ENCODE measurements around the gene ACBD4.
A peak's percentile ranks its signal among the peaks of the same experiment; 100 is the strongest.

Gene ACBD4

DNA sequence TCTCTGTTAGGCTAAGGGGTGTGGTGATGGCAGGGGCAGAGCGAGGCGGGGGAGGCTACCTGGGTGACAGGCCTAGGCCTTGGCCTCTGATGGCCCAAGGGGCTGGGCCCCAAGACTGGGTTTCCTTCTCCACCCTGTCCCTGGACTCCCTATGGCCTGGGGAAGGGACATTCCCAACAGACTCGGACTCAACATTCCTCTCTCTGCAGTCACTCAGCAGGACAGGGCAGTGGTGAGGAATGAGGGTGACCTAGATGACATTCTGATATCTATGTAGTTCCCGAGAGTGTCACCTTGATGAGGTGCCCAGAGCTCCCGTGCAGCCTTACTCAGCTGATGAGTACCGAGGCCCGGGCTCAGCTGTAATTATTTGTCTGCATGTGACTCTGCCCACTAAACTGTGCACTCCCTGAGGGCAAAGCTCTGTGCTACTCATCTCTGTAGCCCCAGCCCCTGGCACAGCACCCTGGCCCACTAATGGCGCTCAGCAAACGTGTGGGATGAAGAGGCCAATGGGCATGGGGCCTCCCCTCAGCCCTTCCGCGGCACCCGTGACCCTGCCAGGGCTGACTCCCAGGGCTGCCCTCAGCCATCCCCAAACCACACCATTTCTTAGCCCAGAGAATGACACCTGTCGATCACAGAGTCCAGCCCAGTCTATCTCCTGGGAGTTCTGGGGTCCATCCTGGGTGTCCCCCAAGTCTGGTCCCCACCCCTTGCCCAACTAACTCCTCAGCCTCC is 5.4 kb upstream of the ACBD4 start:
- no peak for DNase-seq (ENCODE audit: low read depth)
- TF ChIP-seq, protein P1, sequence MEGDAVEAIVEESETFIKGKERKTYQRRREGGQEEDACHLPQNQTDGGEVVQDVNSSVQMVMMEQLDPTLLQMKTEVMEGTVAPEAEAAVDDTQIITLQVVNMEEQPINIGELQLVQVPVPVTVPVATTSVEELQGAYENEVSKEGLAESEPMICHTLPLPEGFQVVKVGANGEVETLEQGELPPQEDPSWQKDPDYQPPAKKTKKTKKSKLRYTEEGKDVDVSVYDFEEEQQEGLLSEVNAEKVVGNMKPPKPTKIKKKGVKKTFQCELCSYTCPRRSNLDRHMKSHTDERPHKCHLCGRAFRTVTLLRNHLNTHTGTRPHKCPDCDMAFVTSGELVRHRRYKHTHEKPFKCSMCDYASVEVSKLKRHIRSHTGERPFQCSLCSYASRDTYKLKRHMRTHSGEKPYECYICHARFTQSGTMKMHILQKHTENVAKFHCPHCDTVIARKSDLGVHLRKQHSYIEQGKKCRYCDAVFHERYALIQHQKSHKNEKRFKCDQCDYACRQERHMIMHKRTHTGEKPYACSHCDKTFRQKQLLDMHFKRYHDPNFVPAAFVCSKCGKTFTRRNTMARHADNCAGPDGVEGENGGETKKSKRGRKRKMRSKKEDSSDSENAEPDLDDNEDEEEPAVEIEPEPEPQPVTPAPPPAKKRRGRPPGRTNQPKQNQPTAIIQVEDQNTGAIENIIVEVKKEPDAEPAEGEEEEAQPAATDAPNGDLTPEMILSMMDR (IDR thresholded peaks at IDR 0.05; ENCODE audit: control insufficient read depth, extremely low read depth, insufficient read depth) = no peak
- no peak overlapping the region for H3K4me3 ChIP-seq (ENCODE audit: low read depth, low read length)

DNA sequence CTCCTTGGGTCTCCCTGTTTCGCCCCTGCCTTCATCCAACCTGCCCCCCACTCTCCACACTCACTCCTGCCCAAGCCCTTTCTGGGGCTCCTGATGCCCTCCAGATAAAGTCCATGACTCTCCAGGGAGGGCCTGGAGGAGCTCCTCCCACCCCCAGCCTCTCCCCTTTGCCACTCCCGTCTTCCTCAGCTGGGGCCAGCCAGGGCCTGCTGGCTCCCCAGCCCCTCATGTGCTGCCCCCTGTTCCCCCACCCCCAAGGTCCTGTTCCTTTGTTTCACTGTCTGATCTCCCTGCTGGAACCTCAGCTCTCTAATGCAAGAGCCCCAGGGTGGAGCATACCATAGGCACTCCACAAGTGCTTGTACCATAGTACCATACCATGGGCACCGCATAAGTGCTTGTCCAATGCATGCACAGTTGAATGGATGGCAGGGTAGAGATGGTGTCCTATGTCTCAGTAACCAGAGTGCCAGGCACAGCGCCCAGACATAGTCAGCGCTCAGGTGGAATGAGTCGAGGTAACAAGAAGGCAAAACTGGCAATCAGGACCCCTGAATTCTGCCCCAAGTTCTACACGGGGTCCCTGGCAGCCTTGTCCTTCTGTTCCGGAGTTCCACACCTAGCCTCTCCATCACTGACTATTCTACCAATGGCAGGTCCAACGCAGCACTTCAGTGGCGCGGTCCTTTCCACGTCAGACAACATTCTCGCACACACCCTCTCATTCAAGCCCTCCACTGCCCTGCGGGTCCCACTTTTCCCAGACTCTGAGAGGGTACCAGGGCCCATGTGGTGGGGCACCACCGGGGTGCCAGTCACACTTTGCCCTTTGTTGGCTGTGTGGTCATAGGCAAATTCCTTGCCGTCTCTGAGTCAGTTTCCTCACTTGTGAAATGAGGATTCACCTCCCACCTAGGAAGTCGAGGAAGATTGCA is 4.5 kb upstream of the ACBD4 start:
- H3K4me3 ChIP-seq (ENCODE audit: low read depth, low read length) = 0 out of 2 replicates have a peak overlapping the region, but pooled peaks have one; percentile 66
- DNase-seq (ENCODE audit: low read depth) = no peak

DNA sequence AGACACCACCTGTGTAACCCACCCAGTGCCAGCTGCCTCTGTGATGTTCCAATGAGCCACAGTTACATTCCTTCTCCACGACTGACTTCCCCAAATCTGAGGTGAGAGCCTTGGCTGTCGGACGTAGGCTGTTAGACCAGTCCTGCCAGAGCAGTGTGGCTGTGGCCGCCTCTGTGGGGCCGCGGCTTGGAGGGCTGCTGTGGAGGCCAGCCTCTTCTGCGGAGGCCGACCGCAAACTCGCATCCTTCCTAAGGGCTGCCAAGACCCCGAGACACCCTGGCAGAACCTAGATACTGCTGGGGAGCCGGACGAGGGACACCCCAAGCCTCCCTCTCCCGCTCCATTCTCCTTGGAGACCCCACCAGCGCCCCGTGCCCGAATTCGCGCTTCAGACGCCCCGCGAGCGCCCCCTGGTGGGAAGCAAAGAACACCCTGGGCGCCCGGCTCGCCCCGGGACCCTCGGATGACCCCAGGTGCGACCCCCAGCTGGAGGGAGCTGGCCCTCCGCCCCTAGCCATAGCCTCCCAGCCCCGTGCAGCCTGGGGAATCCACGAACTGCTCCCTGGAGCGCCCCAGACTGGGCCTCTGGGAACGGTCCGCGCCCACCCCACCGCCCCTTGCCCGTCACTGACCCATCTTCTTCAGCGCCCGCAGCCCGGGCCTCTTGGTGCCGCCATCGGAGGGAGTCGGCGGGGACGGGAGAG is 3.7 kb upstream of the ACBD4 start:
- DNase-seq (ENCODE audit: low read depth) = no peak
- peak overlapping the region; percentile 66 for H3K4me3 ChIP-seq (ENCODE audit: low read depth, low read length)
- TF ChIP-seq, protein P1 (IDR thresholded peaks at IDR 0.05; ENCODE audit: control insufficient read depth, extremely low read depth, insufficient read depth) = peak; percentile 57

More for the DNA sequence above, 4.5 kb upstream of the ACBD4 start:
- TF ChIP-seq, protein P1 (IDR thresholded peaks at IDR 0.05; ENCODE audit: control insufficient read depth, extremely low read depth, insufficient read depth) = 0 out of 2 replicates have a peak, but pooled peaks have one; percentile 5

DNA sequence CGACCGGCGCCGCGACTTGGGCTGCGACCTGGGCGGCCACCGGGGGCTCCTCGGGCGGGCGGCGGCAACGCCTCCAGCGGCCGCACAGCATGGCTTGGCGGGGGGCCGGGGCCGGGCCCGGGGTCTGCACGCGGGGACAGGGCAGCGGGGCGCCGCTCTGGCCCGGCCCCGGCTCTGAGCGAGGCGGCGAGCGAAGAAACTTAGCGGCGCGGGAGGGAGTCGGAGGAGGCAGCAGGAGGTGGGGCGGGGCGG is 3.2 kb upstream of the ACBD4 start, which contains the start of gene PLCD3:
Gene PLCD3, minus strand, starts transcription at position 196 of the 252 bp plus-strand sequence. Its CDS starts 105 bp downstream, at position 91.
- TF ChIP-seq, protein P1 (IDR thresholded peaks at IDR 0.05; ENCODE audit: control insufficient read depth, extremely low read depth, insufficient read depth) = no peak
- peak within 1 kb of the TSS; percentile 66 for H3K4me3 ChIP-seq (ENCODE audit: low read depth, low read length)
- DNase-seq (ENCODE audit: low read depth) = no peak

DNA sequence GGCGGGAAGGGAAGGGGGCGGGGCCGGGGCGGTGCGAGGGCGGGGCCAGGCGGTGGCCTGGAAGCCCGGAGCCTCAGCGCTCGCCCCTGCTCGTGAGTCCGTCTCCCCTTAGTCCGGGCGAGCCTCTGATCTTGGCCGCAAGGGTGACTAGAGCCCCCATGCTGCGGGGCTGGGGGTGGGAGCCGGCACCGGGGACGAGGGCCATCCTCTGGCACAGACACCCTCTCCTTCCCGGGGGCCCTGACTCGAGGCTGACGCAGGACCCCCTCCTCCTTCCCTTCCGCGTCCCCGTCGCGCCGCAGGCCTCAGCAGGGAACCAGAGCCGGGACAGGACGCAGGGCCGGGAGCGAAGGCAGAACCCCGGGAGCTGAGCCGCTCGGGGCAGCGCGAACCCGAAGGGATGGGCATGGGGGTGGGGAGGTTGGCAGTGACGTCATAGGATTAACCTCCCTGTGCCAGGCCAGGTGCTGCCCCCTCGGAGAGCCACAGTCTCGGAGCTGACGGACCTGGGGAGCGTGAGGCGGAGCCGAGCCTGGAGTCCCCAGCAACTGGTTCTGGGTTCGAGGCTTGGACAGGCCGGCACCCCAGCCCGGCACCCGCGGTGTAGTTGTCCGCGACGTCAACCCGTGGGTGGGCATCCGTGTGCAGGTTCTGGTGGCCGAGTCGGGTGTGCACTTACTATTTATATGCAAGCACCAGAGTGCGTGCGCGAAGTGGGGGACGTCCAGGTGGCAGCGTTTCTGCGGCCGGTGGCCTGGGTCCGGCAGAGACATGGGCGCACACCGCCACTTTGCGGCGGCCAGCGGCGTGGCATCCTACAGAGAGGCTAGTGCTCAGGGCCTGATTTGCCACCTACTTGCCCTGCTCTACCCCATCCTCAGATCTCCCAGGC is 2.7 kb upstream of the ACBD4 start:
- no peak for DNase-seq (ENCODE audit: low read depth)
- peak overlapping the region; percentile 66 for H3K4me3 ChIP-seq (ENCODE audit: low read depth, low read length)
- TF ChIP-seq, protein P1 (IDR thresholded peaks at IDR 0.05; ENCODE audit: control insufficient read depth, extremely low read depth, insufficient read depth) = peak; percentile 95
